Natural killer cell (primary cell): ENCODE data around the gene TNFRSF11A. TPM values are rescaled to one million over a fixed set of nuclear protein-coding genes. Genes with fewer than 3 reads are reported as not detected.

Source experiments
- ATAC-seq, 3 donors: fragments of 150-1000 bp in 2 of 3; fragments of 200-7000 bp in 1 of 3; cut with Tn5 transposase; 1 replicate in 1 of 3; 2 replicates in 2 of 3; pipeline ENCODE4 v1.10.0; 2021; ENCODE audit warnings: mild to moderate bottlenecking in 2 of 3, moderate library complexity in 2 of 3
- DNase-seq, 2 donors: peaks; one replicate each; pipeline versions ENCODE4 v3.0.0 to v3.0.0-alpha.2; 2013 to 2021; ENCODE audit warnings: mixed read lengths in 1 of 2
- H3K27ac ChIP-seq: one replicate; pipeline ENCODE4 v1.5.1; 2013; ENCODE audit warnings: mild to moderate bottlenecking, low read length
- H3K27me3 ChIP-seq: one replicate; pipeline ENCODE4 v1.6.1; 2013; ENCODE audit warnings: low read length; ENCODE audit not compliant: control insufficient read depth, insufficient read depth
- H3K36me3 ChIP-seq: one replicate; pipeline ENCODE4 v1.6.1; 2013; ENCODE audit warnings: low read length; ENCODE audit not compliant: control insufficient read depth, insufficient read depth
- H3K4me1 ChIP-seq: one replicate; pipeline ENCODE4 v1.6.1; 2013; ENCODE audit warnings: low read length; ENCODE audit not compliant: control insufficient read depth, insufficient read depth
- H3K4me3 ChIP-seq: one replicate; pipeline ENCODE4 v1.5.1; 2013; ENCODE audit warnings: low read length
- H3K9me3 ChIP-seq: one replicate; pipeline ENCODE4 v1.6.1; 2013; ENCODE audit warnings: low read length; ENCODE audit not compliant: control insufficient read depth, insufficient read depth
- H3K27ac Mint-ChIP-seq, 2 donors: one replicate each; pipeline ENCODE4 v1.8.0; 2022; ENCODE audit warnings: mild to moderate bottlenecking in 2 of 2, mixed read lengths in 2 of 2, moderate library complexity in 1 of 2
- H3K27me3 Mint-ChIP-seq, 2 donors: one replicate each; pipeline ENCODE4 v1.8.0; 2022; ENCODE audit warnings: low read depth in 2 of 2, mixed read lengths in 2 of 2
- H3K36me3 Mint-ChIP-seq: one replicate; pipeline ENCODE4 v1.8.0; 2022; ENCODE audit warnings: mixed read lengths
- H3K4me1 Mint-ChIP-seq, 2 donors: one replicate each; pipeline ENCODE4 v1.8.0; 2022; ENCODE audit warnings: mixed read lengths in 2 of 2
- H3K4me3 Mint-ChIP-seq: one replicate; pipeline ENCODE4 v1.8.0; 2022; ENCODE audit warnings: mild to moderate bottlenecking, moderate library complexity, mixed read lengths
- H3K9me3 Mint-ChIP-seq, 2 donors: one replicate each; pipeline ENCODE4 v1.8.0; 2022; ENCODE audit warnings: mixed read lengths in 2 of 2
- WGBS: methylation state at CpG from one replicate; pipeline ENCODE4 v1.1.7; 2013; ENCODE audit warnings: missing lambda C conversion rate; ENCODE audit not compliant: insufficient coverage; 5-methylcytosine and 5-hydroxymethylcytosine counted together
- intact Hi-C: fragments of 100-400 bp; cut with micrococcal nuclease; formaldehyde crosslinking; loops from one replicate; pipeline ENCODE4 v1.14.2; 2022
- total RNA-seq, 4 donors: library from RNA; stranded (reverse); fragments of 120-200 nt in 1 of 4; gene quantifications; one replicate each; pipeline versions ENCODE4 v1.2.3 to v1.2.4, GENCODE V29; 2013 to 2022
- TF ChIP-seq, protein P1 (sequence below): fragments of 200-600 bp; IDR thresholded peaks from one replicate; pipeline ENCODE4 v1.8.0; 2022; ENCODE audit warnings: antibody characterized with exemption

TNFRSF11A gene
- total RNA-seq, 3 donors from 2014 or later (not counting 1 experiment from before 2014, with no cell fraction given): 6.9 to 10.9 (median 8.8) TPM

DNA sequence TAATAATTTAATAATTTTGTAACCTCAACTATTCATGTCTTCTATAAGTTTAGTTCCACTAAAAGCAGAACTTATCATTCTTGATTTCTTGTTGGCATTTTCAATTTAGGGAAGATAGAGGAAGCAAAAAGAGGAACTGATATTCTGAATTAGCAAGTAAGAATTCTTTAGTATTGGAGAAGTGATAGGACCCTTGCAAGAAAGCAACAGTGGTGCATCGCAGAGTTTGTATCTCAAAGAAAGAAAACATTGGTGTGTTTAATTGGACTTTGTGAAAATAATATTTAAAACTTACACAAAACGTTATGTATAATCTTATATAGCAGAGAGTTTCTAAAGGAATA, 36.5 kb upstream of the TNFRSF11A start:
- DNase-seq (no peak), ATAC-seq (no peak)
- H3K9me3 ChIP-seq: no peaks in the 10 kb centered on the region
- H3K4me1 ChIP-seq: no peaks in the 10 kb centered on the region
- peaks cover 67% of the 10 kb centered on the region for H3K36me3 ChIP-seq
- H3K9me3 Mint-ChIP-seq: no peaks in the 10 kb centered on the region
- H3K27ac Mint-ChIP-seq: no peak overlapping the region
- intact Hi-C loops: no loop called here
- WGBS: 0% methylated on average over 1 of the region's 2 CpGs
- H3K4me3 Mint-ChIP-seq: no peak overlapping the region
- no peak overlapping the region for H3K27ac ChIP-seq
- H3K27me3 Mint-ChIP-seq: no peaks in the 10 kb centered on the region
- peaks cover 12% of the 10 kb centered on the region for H3K36me3 Mint-ChIP-seq
- peaks cover 0 to 11% of the 10 kb centered on the region in 2 donors for H3K4me1 Mint-ChIP-seq
- H3K27me3 ChIP-seq: no peaks in the 10 kb centered on the region
- no peak overlapping the region for H3K4me3 ChIP-seq
- TF ChIP-seq, protein P1, sequence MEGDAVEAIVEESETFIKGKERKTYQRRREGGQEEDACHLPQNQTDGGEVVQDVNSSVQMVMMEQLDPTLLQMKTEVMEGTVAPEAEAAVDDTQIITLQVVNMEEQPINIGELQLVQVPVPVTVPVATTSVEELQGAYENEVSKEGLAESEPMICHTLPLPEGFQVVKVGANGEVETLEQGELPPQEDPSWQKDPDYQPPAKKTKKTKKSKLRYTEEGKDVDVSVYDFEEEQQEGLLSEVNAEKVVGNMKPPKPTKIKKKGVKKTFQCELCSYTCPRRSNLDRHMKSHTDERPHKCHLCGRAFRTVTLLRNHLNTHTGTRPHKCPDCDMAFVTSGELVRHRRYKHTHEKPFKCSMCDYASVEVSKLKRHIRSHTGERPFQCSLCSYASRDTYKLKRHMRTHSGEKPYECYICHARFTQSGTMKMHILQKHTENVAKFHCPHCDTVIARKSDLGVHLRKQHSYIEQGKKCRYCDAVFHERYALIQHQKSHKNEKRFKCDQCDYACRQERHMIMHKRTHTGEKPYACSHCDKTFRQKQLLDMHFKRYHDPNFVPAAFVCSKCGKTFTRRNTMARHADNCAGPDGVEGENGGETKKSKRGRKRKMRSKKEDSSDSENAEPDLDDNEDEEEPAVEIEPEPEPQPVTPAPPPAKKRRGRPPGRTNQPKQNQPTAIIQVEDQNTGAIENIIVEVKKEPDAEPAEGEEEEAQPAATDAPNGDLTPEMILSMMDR: no peak

- Mint-ChIP-seq H3K27me3 (no peaks in the 10 kb centered on the region), H3K9me3 (no peaks in the 10 kb centered on the region), H3K36me3 (peaks cover 12% of the 10 kb centered on the region), H3K27ac (no peak overlapping the region), H3K4me1 (peaks cover 0 to 11% of the 10 kb centered on the region in 2 donors), H3K4me3 (no peak overlapping the region)
- Histone ChIP-seq H3K4me1 (no peaks in the 10 kb centered on the region), H3K4me3 (no peak overlapping the region), H3K9me3 (no peaks in the 10 kb centered on the region), H3K27ac (no peak overlapping the region), H3K36me3 (peaks cover 68% of the 10 kb centered on the region), H3K27me3 (no peaks in the 10 kb centered on the region)
- ATAC-seq (no peak), DNase-seq (no peak)
- WGBS: 100% methylated on average over 1 of the region's 2 CpGs
- intact Hi-C loops: no loop called here
- TF ChIP-seq, protein P1: no peak
These were observed 36.1 kb upstream of the TNFRSF11A start for GRCh38 chr18:62289047-62289446.

- no peaks in the 10 kb centered on the region for H3K9me3 Mint-ChIP-seq
These were observed 31.0 kb upstream of the TNFRSF11A start for GRCh38 chr18:62294073-62294472.

More at GRCh38 chr18:62294073-62294472, 31.0 kb upstream of the TNFRSF11A start:
- no peak overlapping the region for H3K4me3 Mint-ChIP-seq
- H3K27me3 Mint-ChIP-seq: no peaks in the 10 kb centered on the region
- intact Hi-C loops: no loop called here
- no peaks in the 10 kb centered on the region for H3K9me3 ChIP-seq
- H3K27me3 ChIP-seq: no peaks in the 10 kb centered on the region
- no peak overlapping the region for H3K27ac ChIP-seq
- no peaks in the 10 kb centered on the region for H3K36me3 Mint-ChIP-seq
- H3K4me1 Mint-ChIP-seq: no peaks in the 10 kb centered on the region
- ATAC-seq (no peak), DNase-seq (no peak)
- no peak overlapping the region for H3K27ac Mint-ChIP-seq
- H3K36me3 ChIP-seq: peaks cover 39% of the 10 kb centered on the region
- TF ChIP-seq, protein P1: no peak
- no peaks in the 10 kb centered on the region for H3K4me1 ChIP-seq
- no peak overlapping the region for H3K4me3 ChIP-seq
